ENCODE data around the gene TTC7B.

GRCh38 chr14:90720832-90721231 lies 95.4 kb downstream of the TTC7B start:
- TF ChIP-seq, protein P1, sequence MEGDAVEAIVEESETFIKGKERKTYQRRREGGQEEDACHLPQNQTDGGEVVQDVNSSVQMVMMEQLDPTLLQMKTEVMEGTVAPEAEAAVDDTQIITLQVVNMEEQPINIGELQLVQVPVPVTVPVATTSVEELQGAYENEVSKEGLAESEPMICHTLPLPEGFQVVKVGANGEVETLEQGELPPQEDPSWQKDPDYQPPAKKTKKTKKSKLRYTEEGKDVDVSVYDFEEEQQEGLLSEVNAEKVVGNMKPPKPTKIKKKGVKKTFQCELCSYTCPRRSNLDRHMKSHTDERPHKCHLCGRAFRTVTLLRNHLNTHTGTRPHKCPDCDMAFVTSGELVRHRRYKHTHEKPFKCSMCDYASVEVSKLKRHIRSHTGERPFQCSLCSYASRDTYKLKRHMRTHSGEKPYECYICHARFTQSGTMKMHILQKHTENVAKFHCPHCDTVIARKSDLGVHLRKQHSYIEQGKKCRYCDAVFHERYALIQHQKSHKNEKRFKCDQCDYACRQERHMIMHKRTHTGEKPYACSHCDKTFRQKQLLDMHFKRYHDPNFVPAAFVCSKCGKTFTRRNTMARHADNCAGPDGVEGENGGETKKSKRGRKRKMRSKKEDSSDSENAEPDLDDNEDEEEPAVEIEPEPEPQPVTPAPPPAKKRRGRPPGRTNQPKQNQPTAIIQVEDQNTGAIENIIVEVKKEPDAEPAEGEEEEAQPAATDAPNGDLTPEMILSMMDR (IDR thresholded peaks at IDR 0.05; ENCODE audit: control extremely low read depth in 1 of 3, insufficient read depth in 1 of 3, low read depth in 1 of 3, low read length in 3 of 3), result no peak
- no peak for TF ChIP-seq POLR2AphosphoS5 (IDR thresholded peaks at IDR 0.05; ENCODE audit: low read depth, low read length)
- TF ChIP-seq POLR2A (IDR thresholded peaks at IDR 0.05; ENCODE audit: control extremely low read depth in 1 of 2, low read depth in 2 of 2, low read length in 2 of 2), result no peak
- TF ChIP-seq USF2 (IDR thresholded peaks at IDR 0.05; ENCODE audit: low read length), result no peak
- no peak for TF ChIP-seq RAD21 (IDR thresholded peaks at IDR 0.05 in 1 of 2, conservative IDR thresholded peaks at IDR 0.05 in 1 of 2; ENCODE audit: low read depth in 2 of 2, low read length in 2 of 2)
- TF ChIP-seq CHD2 (IDR thresholded peaks at IDR 0.05; ENCODE audit: low read length), result no peak
- no peak for TF ChIP-seq EP300 (IDR thresholded peaks at IDR 0.05; ENCODE audit: borderline replicate concordance in 1 of 2, low read depth in 2 of 2, low read length in 2 of 2)
- no peak for TF ChIP-seq TAF1 (IDR thresholded peaks at IDR 0.05; ENCODE audit: low read depth, low read length)
- no peak for TF ChIP-seq MAX (IDR thresholded peaks at IDR 0.05)
